ENCODE results near the gene SLCO4A1.

The SLCO4A1 gene

GRCh38 chr20:62638055-62638570 lies 4.2 kb upstream of the SLCO4A1 start:
- DNase-seq, result no peak

GRCh38 chr20:62638679-62639406 lies 3.5 kb upstream of the SLCO4A1 start:
- DNase-seq, result no peak

- no peak for DNase-seq
Measured at GRCh38 chr20:62639765-62640164, 2.5 kb upstream of the SLCO4A1 start.

GRCh38 chr20:62640870-62641269 lies 1.4 kb upstream of the SLCO4A1 start:
- no peak for DNase-seq

- no peak for DNase-seq
Measured at GRCh38 chr20:62641321-62642050, 817 bp upstream of the SLCO4A1 start.

GRCh38 chr20:62642666-62643520 lies 590 bp downstream of the SLCO4A1 start:
- DNase-seq, result no peak

GRCh38 chr20:62643521-62644043 lies 1.3 kb downstream of the SLCO4A1 start:
- no peak for DNase-seq

GRCh38 chr20:62644044-62644795 lies 1.9 kb downstream of the SLCO4A1 start:
- DNase-seq, result no peak

- no peak for DNase-seq
Measured at GRCh38 chr20:62644802-62645496, 2.6 kb downstream of the SLCO4A1 start.

GRCh38 chr20:62645613-62646012 lies 3.3 kb downstream of the SLCO4A1 start:
- no peak for DNase-seq

- DNase-seq, result no peak
Measured at GRCh38 chr20:62646851-62647520, 4.7 kb downstream of the SLCO4A1 start.

GRCh38 chr20:62647521-62648317 lies 5.4 kb downstream of the SLCO4A1 start:
- DNase-seq, result no peak

GRCh38 chr20:62648318-62648995 lies 6.2 kb downstream of the SLCO4A1 start:
- DNase-seq, result no peak

- DNase-seq, result no peak
Measured at GRCh38 chr20:62649140-62649539, 6.8 kb downstream of the SLCO4A1 start.

- no peak for DNase-seq
Measured at GRCh38 chr20:62650551-62651284, 8.4 kb downstream of the SLCO4A1 start.

GRCh38 chr20:62651285-62652021 lies 9.2 kb downstream of the SLCO4A1 start:
- peak; percentile 23 for DNase-seq

GRCh38 chr20:62652041-62652893 lies 10.0 kb downstream of the SLCO4A1 start:
- DNase-seq, result peak; percentile 84

Measured in fibroblast of skin of scalp (primary cell).